ENCODE measurements around the gene GTF2IRD1. TPM values are rescaled to one million over a fixed set of nuclear protein-coding genes. Genes with fewer than 3 reads are reported as not detected.
"Not testable (repeated sequence)": the region's sequence is repeated elsewhere in the genome, so short reads cannot be mapped to it uniquely, and the experiment has no call there.

GTF2IRD1 gene
- polyA plus RNA-seq, 3 donors from 2014 or later = not detected

- H3K4me1 Mint-ChIP-seq = no peaks in the 10 kb centered on the region
- H3K4me3 Mint-ChIP-seq = no peak overlapping the region
Measured at GRCh38 chr7:74495112-74496086, 41.7 kb downstream of the GTF2IRD1 start.

GRCh38 chr7:74496272-74496671 is 42.6 kb downstream of the GTF2IRD1 start:
- peaks cover 1 to 5% (median 4%) of the 10 kb centered on the region in 3 donors for H3K27me3 Mint-ChIP-seq (ENCODE audit: low read depth in 3 of 3)
- H3K9me3 Mint-ChIP-seq = no peaks in the 10 kb centered on the region
- no peaks in the 10 kb centered on the region for H3K4me1 Mint-ChIP-seq
- no peaks in the 10 kb centered on the region for H3K36me3 Mint-ChIP-seq
- DNase-seq = no peak
- no peak overlapping the region for H3K4me3 Mint-ChIP-seq
- no peak overlapping the region for H3K27ac Mint-ChIP-seq

More at GRCh38 chr7:74495112-74496086, 41.7 kb downstream of the GTF2IRD1 start:
- no peak for DNase-seq
- Mint-ChIP-seq H3K36me3 (no peaks in the 10 kb centered on the region), H3K27ac (no peak overlapping the region), H3K27me3 (ENCODE audit: low read depth in 3 of 3) (peaks cover 1 to 7% (median 4%) of the 10 kb centered on the region in 3 donors), H3K9me3 (no peaks in the 10 kb centered on the region)

GRCh38 chr7:74496773-74497172 is 43.1 kb downstream of the GTF2IRD1 start:
- not testable (repeated sequence) for H3K36me3 Mint-ChIP-seq; H3K4me3 Mint-ChIP-seq; H3K27me3 Mint-ChIP-seq (ENCODE audit: low read depth in 3 of 3); H3K27ac Mint-ChIP-seq; H3K4me1 Mint-ChIP-seq; DNase-seq; H3K9me3 Mint-ChIP-seq

- Mint-ChIP-seq H3K4me3 (no peak overlapping the region), H3K9me3 (no peaks in the 10 kb centered on the region), H3K4me1 (no peaks in the 10 kb centered on the region), H3K27ac (no peak overlapping the region), H3K27me3 (ENCODE audit: low read depth in 3 of 3) (peaks cover 1 to 9% (median 2%) of the 10 kb centered on the region in 3 donors), H3K36me3 (no peaks in the 10 kb centered on the region)
- no peak for DNase-seq
Measured at GRCh38 chr7:74498354-74498753, 44.6 kb downstream of the GTF2IRD1 start.

GRCh38 chr7:74498996-74499834 is 45.5 kb downstream of the GTF2IRD1 start:
- no peak overlapping the region for H3K4me3 Mint-ChIP-seq
- H3K4me1 Mint-ChIP-seq = no peaks in the 10 kb centered on the region
- no peak overlapping the region for H3K27ac Mint-ChIP-seq
- no peaks in the 10 kb centered on the region for H3K36me3 Mint-ChIP-seq
- no peaks in the 10 kb centered on the region for H3K9me3 Mint-ChIP-seq
- peaks cover 2 to 7% (median 5%) of the 10 kb centered on the region in 3 donors for H3K27me3 Mint-ChIP-seq (ENCODE audit: low read depth in 3 of 3)
- no peak for DNase-seq

- Mint-ChIP-seq H3K4me3 (no peak overlapping the region), H3K27me3 (ENCODE audit: low read depth in 3 of 3) (peaks cover 2 to 7% (median 5%) of the 10 kb centered on the region in 3 donors)
Measured at GRCh38 chr7:74499835-74500388, 46.2 kb downstream of the GTF2IRD1 start.

GRCh38 chr7:74501298-74501697 is 47.6 kb downstream of the GTF2IRD1 start:
- Mint-ChIP-seq H3K27me3 (ENCODE audit: low read depth in 3 of 3) (peaks cover 2 to 7% (median 5%) of the 10 kb centered on the region in 3 donors), H3K4me1 (no peaks in the 10 kb centered on the region), H3K9me3 (no peaks in the 10 kb centered on the region), H3K4me3 (no peak overlapping the region), H3K27ac (no peak overlapping the region), H3K36me3 (no peaks in the 10 kb centered on the region)
- no peak for DNase-seq

More at GRCh38 chr7:74499835-74500388, 46.2 kb downstream of the GTF2IRD1 start:
- Mint-ChIP-seq H3K36me3 (no peaks in the 10 kb centered on the region), H3K9me3 (no peaks in the 10 kb centered on the region), H3K27ac (no peak overlapping the region), H3K4me1 (no peaks in the 10 kb centered on the region)
- no peak for DNase-seq

GRCh38 chr7:74502216-74502891 is 48.6 kb downstream of the GTF2IRD1 start:
- no peaks in the 10 kb centered on the region for H3K9me3 Mint-ChIP-seq
- H3K36me3 Mint-ChIP-seq = no peaks in the 10 kb centered on the region
- H3K27ac Mint-ChIP-seq = no peak overlapping the region
- H3K27me3 Mint-ChIP-seq (ENCODE audit: low read depth in 3 of 3) = peaks cover 2 to 7% (median 3%) of the 10 kb centered on the region in 3 donors
- H3K4me3 Mint-ChIP-seq = no peak overlapping the region
- H3K4me1 Mint-ChIP-seq = no peaks in the 10 kb centered on the region
- no peak for DNase-seq

GRCh38 chr7:74503061-74503460 is 49.4 kb downstream of the GTF2IRD1 start:
- Mint-ChIP-seq H3K36me3 (no peaks in the 10 kb centered on the region), H3K27me3 (ENCODE audit: low read depth in 3 of 3) (peaks cover 2 to 7% (median 3%) of the 10 kb centered on the region in 3 donors), H3K9me3 (no peaks in the 10 kb centered on the region), H3K27ac (no peak overlapping the region), H3K4me1 (no peaks in the 10 kb centered on the region), H3K4me3 (no peak overlapping the region)
- no peak for DNase-seq

- Mint-ChIP-seq H3K4me1 (no peaks in the 10 kb centered on the region), H3K27ac (no peak overlapping the region), H3K27me3 (ENCODE audit: low read depth in 3 of 3) (peaks cover 0 to 7% (median 3%) of the 10 kb centered on the region in 3 donors), H3K9me3 (no peaks in the 10 kb centered on the region), H3K36me3 (no peaks in the 10 kb centered on the region), H3K4me3 (no peak overlapping the region)
- no peak for DNase-seq
Measured at GRCh38 chr7:74503943-74504342, 50.2 kb downstream of the GTF2IRD1 start.

- H3K27me3 Mint-ChIP-seq (ENCODE audit: low read depth in 3 of 3) = peaks cover 0 to 5% (median 3%) of the 10 kb centered on the region in 3 donors
- H3K4me3 Mint-ChIP-seq = no peak overlapping the region
- DNase-seq = no peak
- H3K9me3 Mint-ChIP-seq = no peaks in the 10 kb centered on the region
- no peaks in the 10 kb centered on the region for H3K36me3 Mint-ChIP-seq
- no peak overlapping the region for H3K27ac Mint-ChIP-seq
- H3K4me1 Mint-ChIP-seq = no peaks in the 10 kb centered on the region
Measured at GRCh38 chr7:74505471-74506324, 52.0 kb downstream of the GTF2IRD1 start.

GRCh38 chr7:74506325-74506724 is 52.6 kb downstream of the GTF2IRD1 start:
- DNase-seq = no peak
- Mint-ChIP-seq H3K9me3 (no peaks in the 10 kb centered on the region), H3K36me3 (no peaks in the 10 kb centered on the region), H3K27me3 (ENCODE audit: low read depth in 3 of 3) (peaks cover 0 to 3% (median 3%) of the 10 kb centered on the region in 3 donors), H3K4me3 (no peak overlapping the region), H3K4me1 (no peaks in the 10 kb centered on the region), H3K27ac (no peak overlapping the region)

All from immature natural killer cell (primary cell).